IMR-90 (cell line): Measurements from ENCODE around the gene RBMY1D. TPM values are rescaled to one million over a fixed set of nuclear protein-coding genes. Genes with fewer than 3 reads are reported as not detected.

Source experiments
- polyA plus RNA-seq, 3 experiments: library from polyadenylated mRNA; depleted of rRNA; stranded (reverse); fragments of >200 nt; gene quantifications; 2 replicates each; pipeline ENCODE4 v1.2.3, GENCODE V29; 2012; ENCODE audit warnings: low replicate concordance in 1 of 3
- total RNA-seq: library from RNA; depleted of rRNA; stranded (reverse); fragments of >200 nt; gene quantifications from 2 replicates; pipeline ENCODE4 v1.2.3, GENCODE V29; 2012; rRNA removed

RBMY1D gene
- total and polyA plus RNA-seq, 2 of the 4 experiments (the other 2 are of a cell fraction): not detected

Other genes with a start within 250 kb of the RBMY1D start
- gene RBMY1E, start 23.5 kb upstream of the RBMY1D start, total RNA-seq: not detected in 2 replicates
- gene RBMY1E, start 23.5 kb upstream of the RBMY1D start, polyA plus RNA-seq (2012; rRNA removed): not detected in 2 replicates